OCI-LY1 (cell line): Measurements from ENCODE around the gene EYS.

Experiments used
- H2AFZ ChIP-seq: fragments of 200-600 bp; sonication (generic), shearing (Covaris generic); 2 replicates; pipeline ENCODE4 v1.6.0; 2014; ENCODE audit warnings: antibody characterized with exemption, mild to moderate bottlenecking, low read length
- H3F3A ChIP-seq: fragments of 200-600 bp; sonication (generic), shearing (Covaris generic); 2 replicates; pipeline ENCODE4 v1.6.0; 2014; ENCODE audit warnings: mild to moderate bottlenecking, antibody characterized with exemption, low read length, moderate library complexity; ENCODE audit not compliant: insufficient read depth
- H3K27ac ChIP-seq: fragments of 200-600 bp; sonication (generic); 2 replicates; pipeline ENCODE4 v1.5.1; 2014; ENCODE audit warnings: low read length, mixed run types, mild to moderate bottlenecking, low read depth; ENCODE audit not compliant: poor library complexity, severe bottlenecking
- H3K27me3 ChIP-seq: fragments of 200-600 bp; sonication (generic); 2 replicates; pipeline ENCODE4 v1.6.0; 2014; ENCODE audit warnings: antibody characterized with exemption, mild to moderate bottlenecking, low read length, moderate library complexity; ENCODE audit not compliant: insufficient read depth
- H3K36me3 ChIP-seq: fragments of 200-600 bp; sonication (generic); 2 replicates; pipeline ENCODE4 v1.6.1; 2014; ENCODE audit warnings: mild to moderate bottlenecking, antibody characterized with exemption, low read length, moderate library complexity, mixed read lengths; ENCODE audit not compliant: insufficient read depth
- H3K4me1 ChIP-seq: fragments of 200-600 bp; sonication (generic); 2 replicates; pipeline ENCODE4 v1.5.1; 2014; ENCODE audit warnings: mild to moderate bottlenecking, low read length, moderate library complexity; ENCODE audit not compliant: insufficient read depth, severe bottlenecking
- H3K4me2 ChIP-seq: fragments of 200-600 bp; sonication (generic), shearing (Covaris generic); 2 replicates; pipeline ENCODE4 v1.6.1; 2014; ENCODE audit warnings: low read length
- H3K4me3 ChIP-seq: fragments of 200-600 bp; sonication (generic); 2 replicates; pipeline ENCODE4 v1.5.1; 2014; ENCODE audit warnings: low read length, low read depth, mild to moderate bottlenecking, mixed read lengths; ENCODE audit not compliant: poor library complexity, severe bottlenecking
- H3K79me2 ChIP-seq: fragments of 200-600 bp; shearing (Covaris generic); 2 replicates; pipeline ENCODE4 v1.6.1; 2016; ENCODE audit warnings: mixed run types, low read length, mixed read lengths; ENCODE audit not compliant: insufficient read depth
- H3K9ac ChIP-seq: fragments of 200-600 bp; sonication (generic), shearing (Covaris generic); 2 replicates; pipeline ENCODE4 v1.6.1; 2014; ENCODE audit warnings: mild to moderate bottlenecking, low read length, mixed read lengths
- H3K9me2 ChIP-seq: fragments of 200-600 bp; sonication (generic), shearing (Covaris generic); 2 replicates; pipeline ENCODE4 v1.6.1; 2014; ENCODE audit warnings: low read depth, mild to moderate bottlenecking, low read length, mixed read lengths
- H3K9me3 ChIP-seq: fragments of 200-600 bp; shearing (Covaris generic); 2 replicates; pipeline ENCODE4 v1.6.1; 2014; ENCODE audit warnings: low read length, mixed read lengths
- H4K20me1 ChIP-seq: fragments of 200-600 bp; sonication (generic), shearing (Covaris generic); 2 replicates; pipeline ENCODE4 v1.6.0; 2016; ENCODE audit warnings: mild to moderate bottlenecking, low read length; ENCODE audit not compliant: insufficient read depth
- EZH2 ChIP-seq: fragments of 200-600 bp; sonication (generic), shearing (Covaris generic); IDR thresholded peaks from 2 replicates; pipeline ENCODE4 v1.8.0; 2017; ENCODE audit warnings: borderline replicate concordance, mixed run types, mild to moderate bottlenecking, antibody characterized with exemption, low read length, moderate library complexity, mixed read lengths
- TF ChIP-seq, protein P1 (sequence below): fragments of 200-600 bp; sonication (generic), shearing (Covaris generic); IDR thresholded peaks from 2 replicates; pipeline ENCODE4 v1.5.1; 2017; ENCODE audit warnings: mild to moderate bottlenecking, antibody characterized with exemption, low read length, moderate library complexity, mixed read lengths

EYS gene

DNA sequence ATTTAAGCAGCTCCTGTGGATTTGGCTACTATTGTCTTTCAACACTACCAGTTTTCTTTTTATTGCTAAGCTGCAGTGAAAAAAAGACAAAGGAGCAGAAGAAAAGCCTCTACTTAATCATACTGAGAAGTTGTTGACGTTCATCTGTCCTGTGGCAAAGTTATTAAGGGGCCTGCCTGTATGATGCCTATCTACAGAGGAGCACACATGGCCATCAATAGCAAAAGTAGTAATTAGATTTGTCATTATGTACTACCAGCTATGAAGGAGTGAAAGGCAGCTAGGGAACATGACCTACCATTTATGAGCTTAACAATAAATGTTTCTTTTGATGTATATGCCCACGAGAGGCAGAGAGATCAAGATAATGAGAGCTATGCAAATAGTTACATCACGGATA lies 1450.5 kb downstream of the EYS start:
- H3K4me3 ChIP-seq, result no peak overlapping the region
- no peak overlapping the region for H3K4me2 ChIP-seq
- H3F3A ChIP-seq, result no peaks in the 10 kb centered on the region
- no peak overlapping the region for H3K27ac ChIP-seq
- H3K79me2 ChIP-seq, result no peaks in the 10 kb centered on the region
- H3K36me3 ChIP-seq, result no peaks in the 10 kb centered on the region
- no peaks in the 10 kb centered on the region for H3K9me3 ChIP-seq
- no peaks in the 10 kb centered on the region for H4K20me1 ChIP-seq
- H3K4me1 ChIP-seq, result no peaks in the 10 kb centered on the region
- H3K9me2 ChIP-seq, result no peaks in the 10 kb centered on the region
- no peak overlapping the region for H3K9ac ChIP-seq
- H3K27me3 ChIP-seq, result no peaks in the 10 kb centered on the region
- TF ChIP-seq, protein P1, sequence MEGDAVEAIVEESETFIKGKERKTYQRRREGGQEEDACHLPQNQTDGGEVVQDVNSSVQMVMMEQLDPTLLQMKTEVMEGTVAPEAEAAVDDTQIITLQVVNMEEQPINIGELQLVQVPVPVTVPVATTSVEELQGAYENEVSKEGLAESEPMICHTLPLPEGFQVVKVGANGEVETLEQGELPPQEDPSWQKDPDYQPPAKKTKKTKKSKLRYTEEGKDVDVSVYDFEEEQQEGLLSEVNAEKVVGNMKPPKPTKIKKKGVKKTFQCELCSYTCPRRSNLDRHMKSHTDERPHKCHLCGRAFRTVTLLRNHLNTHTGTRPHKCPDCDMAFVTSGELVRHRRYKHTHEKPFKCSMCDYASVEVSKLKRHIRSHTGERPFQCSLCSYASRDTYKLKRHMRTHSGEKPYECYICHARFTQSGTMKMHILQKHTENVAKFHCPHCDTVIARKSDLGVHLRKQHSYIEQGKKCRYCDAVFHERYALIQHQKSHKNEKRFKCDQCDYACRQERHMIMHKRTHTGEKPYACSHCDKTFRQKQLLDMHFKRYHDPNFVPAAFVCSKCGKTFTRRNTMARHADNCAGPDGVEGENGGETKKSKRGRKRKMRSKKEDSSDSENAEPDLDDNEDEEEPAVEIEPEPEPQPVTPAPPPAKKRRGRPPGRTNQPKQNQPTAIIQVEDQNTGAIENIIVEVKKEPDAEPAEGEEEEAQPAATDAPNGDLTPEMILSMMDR, result no peak
- TF ChIP-seq EZH2, result no peak
- H2AFZ ChIP-seq, result no peak overlapping the region

DNA sequence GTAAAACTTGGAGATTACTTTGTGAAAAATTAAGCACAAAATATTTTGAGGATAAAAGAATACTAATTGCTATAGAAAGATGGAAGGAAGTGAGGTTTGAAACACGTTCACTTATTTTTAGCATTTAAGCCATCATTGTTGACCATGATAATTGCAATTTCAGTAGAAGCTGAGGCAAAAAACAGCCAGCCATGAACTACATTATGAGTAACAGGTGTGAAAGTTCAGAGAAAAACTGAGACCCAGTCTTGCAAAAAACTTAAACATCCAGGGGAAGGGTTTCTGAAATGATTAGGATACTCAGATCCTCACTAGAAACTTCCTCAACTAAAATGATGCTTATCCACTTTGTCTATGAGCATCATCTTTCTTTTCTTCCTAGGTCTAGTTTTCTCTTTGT lies 1452.0 kb downstream of the EYS start:
- Histone ChIP-seq H3K4me1 (no peaks in the 10 kb centered on the region), H3K27me3 (no peaks in the 10 kb centered on the region), H3K27ac (no peak overlapping the region), H2AFZ (no peak overlapping the region), H4K20me1 (no peaks in the 10 kb centered on the region), H3K9me3 (no peaks in the 10 kb centered on the region), H3K4me2 (no peak overlapping the region), H3K79me2 (no peaks in the 10 kb centered on the region), H3K9me2 (no peaks in the 10 kb centered on the region), H3K9ac (no peak overlapping the region), H3K36me3 (no peaks in the 10 kb centered on the region), H3K4me3 (no peak overlapping the region), H3F3A (no peaks in the 10 kb centered on the region)
- TF ChIP-seq EZH2, result no peak
- TF ChIP-seq, protein P1, result no peak

DNA sequence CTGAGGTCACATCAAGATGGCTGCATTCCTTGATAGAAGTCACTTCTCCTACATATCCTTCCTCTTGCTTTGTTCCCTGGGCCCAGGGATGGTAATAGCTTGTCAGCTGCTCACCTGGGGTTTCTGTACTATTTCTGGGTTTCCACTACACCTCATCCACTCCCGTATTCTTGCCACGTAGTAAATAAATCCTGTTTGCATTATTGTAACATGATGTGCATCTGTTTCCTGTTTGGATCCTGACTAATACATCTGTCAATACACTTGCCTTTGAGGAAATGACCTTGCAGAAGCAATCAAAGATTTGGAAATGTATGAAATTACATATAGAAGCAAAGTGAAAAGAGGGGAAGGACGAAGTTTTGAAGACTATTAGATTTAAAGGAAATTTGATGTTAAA lies 1452.5 kb downstream of the EYS start:
- no peaks in the 10 kb centered on the region for H3K9me2 ChIP-seq
- no peaks in the 10 kb centered on the region for H3K27me3 ChIP-seq
- H3K79me2 ChIP-seq, result no peaks in the 10 kb centered on the region
- H3K4me2 ChIP-seq, result no peak overlapping the region
- no peak overlapping the region for H3K27ac ChIP-seq
- no peaks in the 10 kb centered on the region for H3F3A ChIP-seq
- H3K9ac ChIP-seq, result no peak overlapping the region
- no peaks in the 10 kb centered on the region for H3K9me3 ChIP-seq
- TF ChIP-seq EZH2, result no peak
- TF ChIP-seq, protein P1, result no peak
- H2AFZ ChIP-seq, result no peak overlapping the region
- H4K20me1 ChIP-seq, result no peaks in the 10 kb centered on the region
- H3K36me3 ChIP-seq, result no peaks in the 10 kb centered on the region
- no peak overlapping the region for H3K4me3 ChIP-seq
- no peaks in the 10 kb centered on the region for H3K4me1 ChIP-seq
